ENCODE results near the gene KRT28. TPM values are rescaled to one million over a fixed set of nuclear protein-coding genes. Genes with fewer than 3 reads are reported as not detected.

KRT28 gene
- total and polyA plus RNA-seq, 2 of the 8 experiments (the other 6 are each of a cell fraction or from before 2014, with no cell fraction given), result not detected

GRCh38 chr17:40830085-40830776, 30.5 kb upstream of the KRT28 start (continued):
- no peak for TF ChIP-seq RNF2 (IDR thresholded peaks at IDR 0.05; ENCODE audit: borderline replicate concordance, low read depth, low read length, missing control alignments, poor library complexity, severe bottlenecking)
- TF ChIP-seq ZNF274 (IDR thresholded peaks at IDR 0.05; ENCODE audit: borderline replicate concordance, extremely low read depth, low read length), result no peak
